GM23338 (cell line): ENCODE measurements around the gene C6orf47. TPM values are rescaled to one million over a fixed set of nuclear protein-coding genes. Genes with fewer than 3 reads are reported as not detected.

ENCODE experiments used
- ATAC-seq: fragments of 200-7000 bp; cut with Tn5 transposase; 3 replicates; pipeline ENCODE4 v1.9.1; 2020
- DNase-seq: peaks from one replicate; pipeline ENCODE4 v3.0.0-alpha.2; 2015; ENCODE audit warnings: low spot score
- H2AFZ ChIP-seq: fragments of 200-600 bp; sonication (generic); 2 replicates; pipeline ENCODE4 v1.8.0; 2016; ENCODE audit warnings: antibody characterized with exemption, mild to moderate bottlenecking, moderate library complexity
- H3F3A ChIP-seq: fragments of 200-600 bp; sonication (generic); replicated peaks from 2 replicates; pipeline ENCODE4 v1.8.0; 2017; ENCODE audit warnings: antibody characterized with exemption, mixed run types, low read depth
- H3K27ac ChIP-seq: fragments of 200-600 bp; sonication (generic); 2 replicates; pipeline ENCODE4 v1.6.1; 2016; ENCODE audit warnings: low read depth
- H3K27me3 ChIP-seq: fragments of 200-600 bp; sonication (generic); 2 replicates; pipeline ENCODE4 v1.8.0; 2016; ENCODE audit warnings: mild to moderate bottlenecking, mixed run types, moderate library complexity; ENCODE audit not compliant: insufficient read depth
- H3K36me3 ChIP-seq: fragments of 200-600 bp; sonication (generic); 2 replicates; pipeline ENCODE4 v1.8.0; 2016; ENCODE audit warnings: mild to moderate bottlenecking; ENCODE audit not compliant: insufficient read depth
- H3K4me1 ChIP-seq: fragments of 200-600 bp; sonication (generic); 2 replicates; pipeline ENCODE4 v1.8.0; 2016; ENCODE audit warnings: mild to moderate bottlenecking, moderate library complexity; ENCODE audit not compliant: insufficient read depth
- H3K4me2 ChIP-seq: fragments of 200-600 bp; sonication (generic); 2 replicates; pipeline ENCODE4 v1.7.1; 2017; ENCODE audit warnings: mixed run types
- H3K4me3 ChIP-seq: fragments of 200-600 bp; sonication (generic); 2 replicates; pipeline ENCODE4 v1.6.1; 2016; ENCODE audit warnings: mixed run types
- H3K79me2 ChIP-seq: fragments of 200-600 bp; sonication (generic); replicated peaks from 2 replicates; pipeline ENCODE4 v1.8.0; 2017; ENCODE audit warnings: mild to moderate bottlenecking; ENCODE audit not compliant: insufficient read depth
- H3K9me2 ChIP-seq: fragments of 200-600 bp; sonication (generic); 2 replicates; pipeline ENCODE4 v1.8.0; 2017; ENCODE audit not compliant: insufficient read depth
- H4K20me1 ChIP-seq: fragments of 200-600 bp; sonication (generic); replicated peaks from 2 replicates; pipeline ENCODE4 v1.8.0; 2017; ENCODE audit warnings: mild to moderate bottlenecking; ENCODE audit not compliant: insufficient read depth
- H3K27ac Mint-ChIP-seq: 2 replicates; pipeline ENCODE4 v1.8.0; 2020; ENCODE audit warnings: inconsistent platforms, mild to moderate bottlenecking, moderate library complexity, mixed read lengths
- H3K27me3 Mint-ChIP-seq: 3 replicates; pipeline ENCODE4 v1.8.0; 2022; ENCODE audit warnings: low read depth, mild to moderate bottlenecking, moderate library complexity, mixed read lengths, inconsistent platforms; ENCODE audit not compliant: insufficient read depth, poor library complexity
- H3K36me3 Mint-ChIP-seq: 3 replicates; pipeline ENCODE4 v1.8.0; 2021; ENCODE audit warnings: low read depth, mild to moderate bottlenecking, inconsistent platforms, moderate library complexity, mixed read lengths
- H3K4me1 Mint-ChIP-seq: 3 replicates; pipeline ENCODE4 v1.8.0; 2020; ENCODE audit warnings: mild to moderate bottlenecking, inconsistent platforms, mixed read lengths
- H3K4me3 Mint-ChIP-seq: 3 replicates; pipeline ENCODE4 v1.8.0; 2021; ENCODE audit warnings: moderate library complexity, mild to moderate bottlenecking, inconsistent platforms, mixed read lengths
- H3K9me3 Mint-ChIP-seq: 3 replicates; pipeline ENCODE4 v1.8.0; 2020; ENCODE audit warnings: moderate library complexity, mild to moderate bottlenecking, inconsistent platforms, mixed read lengths
- JUNB ChIP-seq: IDR thresholded peaks from one replicate; pipeline ENCODE4 v1.6.1; 2016; ENCODE audit warnings: antibody characterized with exemption; ENCODE audit not compliant: unreplicated experiment
- STAT1 ChIP-seq: IDR thresholded peaks from one replicate; pipeline ENCODE4 v1.6.1; 2016; ENCODE audit warnings: antibody characterized with exemption; ENCODE audit not compliant: unreplicated experiment
- polyA plus RNA-seq: library from polyadenylated mRNA; unstranded; fragments of >200 nt; fragmentation: Nextera tagmentation; extraction: Ambion mirVana; gene quantifications from 2 replicates; pipeline ENCODE4 v1.2.1, GENCODE V29; 2016
- total RNA-seq: library from RNA; depleted of rRNA; stranded (reverse); fragments of >200 nt; shearing (Covaris generic); gene quantifications from 2 replicates; pipeline ENCODE4 v1.2.3, GENCODE V29; 2014
- TF ChIP-seq, protein P1 (sequence below): fragments of 250-450 bp; sonication (Bioruptor Pico); IDR thresholded peaks from 2 replicates; pipeline ENCODE4 v1.5.0; 2020; ENCODE audit warnings: mild to moderate bottlenecking, moderate library complexity
- TF ChIP-seq, protein P2 (sequence below): IDR thresholded peaks from one replicate; pipeline ENCODE4 v1.6.1; 2018; ENCODE audit warnings: antibody characterized with exemption; ENCODE audit not compliant: unreplicated experiment

C6orf47 gene
- total and polyA plus RNA-seq, 2 experiments from 2014 or later, result 9.4 to 12.8 TPM

DNA sequence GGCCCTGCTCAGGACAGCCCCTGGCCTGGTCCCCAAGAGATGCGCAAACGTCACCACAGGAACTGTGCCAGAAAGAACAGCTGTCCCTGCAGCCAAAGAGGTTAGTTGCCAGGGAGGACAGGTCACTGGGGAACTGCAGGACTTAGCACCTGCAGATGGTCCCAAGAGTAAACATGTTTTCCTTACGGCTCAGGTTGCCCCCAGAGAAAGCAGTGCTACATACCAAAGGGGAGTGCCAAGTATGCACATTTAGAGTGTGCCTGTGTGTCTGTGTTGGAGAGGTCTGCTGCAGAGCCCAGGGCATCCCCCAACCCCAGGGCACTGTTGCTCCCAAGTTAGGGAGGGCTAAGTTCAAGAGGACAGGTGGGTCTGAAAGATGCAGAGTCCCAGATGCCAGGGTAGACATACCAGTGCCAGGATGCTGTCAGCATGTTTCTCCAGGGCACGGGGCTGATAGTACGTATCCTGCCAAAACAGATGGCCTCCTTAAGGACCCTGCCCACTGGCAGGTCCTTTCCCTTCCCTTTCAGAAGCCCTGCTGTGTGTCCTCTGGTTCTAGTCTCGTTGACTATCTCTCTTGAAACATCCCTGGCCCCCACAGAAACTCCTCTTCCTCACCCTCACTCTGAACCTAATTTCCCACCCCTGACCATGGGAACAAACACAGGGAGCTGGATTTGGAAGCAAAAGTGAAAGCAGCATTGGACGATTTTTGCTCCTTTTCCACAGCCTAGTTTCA, 41.3 kb upstream of the C6orf47 start (continued):
- TF ChIP-seq, protein P1, sequence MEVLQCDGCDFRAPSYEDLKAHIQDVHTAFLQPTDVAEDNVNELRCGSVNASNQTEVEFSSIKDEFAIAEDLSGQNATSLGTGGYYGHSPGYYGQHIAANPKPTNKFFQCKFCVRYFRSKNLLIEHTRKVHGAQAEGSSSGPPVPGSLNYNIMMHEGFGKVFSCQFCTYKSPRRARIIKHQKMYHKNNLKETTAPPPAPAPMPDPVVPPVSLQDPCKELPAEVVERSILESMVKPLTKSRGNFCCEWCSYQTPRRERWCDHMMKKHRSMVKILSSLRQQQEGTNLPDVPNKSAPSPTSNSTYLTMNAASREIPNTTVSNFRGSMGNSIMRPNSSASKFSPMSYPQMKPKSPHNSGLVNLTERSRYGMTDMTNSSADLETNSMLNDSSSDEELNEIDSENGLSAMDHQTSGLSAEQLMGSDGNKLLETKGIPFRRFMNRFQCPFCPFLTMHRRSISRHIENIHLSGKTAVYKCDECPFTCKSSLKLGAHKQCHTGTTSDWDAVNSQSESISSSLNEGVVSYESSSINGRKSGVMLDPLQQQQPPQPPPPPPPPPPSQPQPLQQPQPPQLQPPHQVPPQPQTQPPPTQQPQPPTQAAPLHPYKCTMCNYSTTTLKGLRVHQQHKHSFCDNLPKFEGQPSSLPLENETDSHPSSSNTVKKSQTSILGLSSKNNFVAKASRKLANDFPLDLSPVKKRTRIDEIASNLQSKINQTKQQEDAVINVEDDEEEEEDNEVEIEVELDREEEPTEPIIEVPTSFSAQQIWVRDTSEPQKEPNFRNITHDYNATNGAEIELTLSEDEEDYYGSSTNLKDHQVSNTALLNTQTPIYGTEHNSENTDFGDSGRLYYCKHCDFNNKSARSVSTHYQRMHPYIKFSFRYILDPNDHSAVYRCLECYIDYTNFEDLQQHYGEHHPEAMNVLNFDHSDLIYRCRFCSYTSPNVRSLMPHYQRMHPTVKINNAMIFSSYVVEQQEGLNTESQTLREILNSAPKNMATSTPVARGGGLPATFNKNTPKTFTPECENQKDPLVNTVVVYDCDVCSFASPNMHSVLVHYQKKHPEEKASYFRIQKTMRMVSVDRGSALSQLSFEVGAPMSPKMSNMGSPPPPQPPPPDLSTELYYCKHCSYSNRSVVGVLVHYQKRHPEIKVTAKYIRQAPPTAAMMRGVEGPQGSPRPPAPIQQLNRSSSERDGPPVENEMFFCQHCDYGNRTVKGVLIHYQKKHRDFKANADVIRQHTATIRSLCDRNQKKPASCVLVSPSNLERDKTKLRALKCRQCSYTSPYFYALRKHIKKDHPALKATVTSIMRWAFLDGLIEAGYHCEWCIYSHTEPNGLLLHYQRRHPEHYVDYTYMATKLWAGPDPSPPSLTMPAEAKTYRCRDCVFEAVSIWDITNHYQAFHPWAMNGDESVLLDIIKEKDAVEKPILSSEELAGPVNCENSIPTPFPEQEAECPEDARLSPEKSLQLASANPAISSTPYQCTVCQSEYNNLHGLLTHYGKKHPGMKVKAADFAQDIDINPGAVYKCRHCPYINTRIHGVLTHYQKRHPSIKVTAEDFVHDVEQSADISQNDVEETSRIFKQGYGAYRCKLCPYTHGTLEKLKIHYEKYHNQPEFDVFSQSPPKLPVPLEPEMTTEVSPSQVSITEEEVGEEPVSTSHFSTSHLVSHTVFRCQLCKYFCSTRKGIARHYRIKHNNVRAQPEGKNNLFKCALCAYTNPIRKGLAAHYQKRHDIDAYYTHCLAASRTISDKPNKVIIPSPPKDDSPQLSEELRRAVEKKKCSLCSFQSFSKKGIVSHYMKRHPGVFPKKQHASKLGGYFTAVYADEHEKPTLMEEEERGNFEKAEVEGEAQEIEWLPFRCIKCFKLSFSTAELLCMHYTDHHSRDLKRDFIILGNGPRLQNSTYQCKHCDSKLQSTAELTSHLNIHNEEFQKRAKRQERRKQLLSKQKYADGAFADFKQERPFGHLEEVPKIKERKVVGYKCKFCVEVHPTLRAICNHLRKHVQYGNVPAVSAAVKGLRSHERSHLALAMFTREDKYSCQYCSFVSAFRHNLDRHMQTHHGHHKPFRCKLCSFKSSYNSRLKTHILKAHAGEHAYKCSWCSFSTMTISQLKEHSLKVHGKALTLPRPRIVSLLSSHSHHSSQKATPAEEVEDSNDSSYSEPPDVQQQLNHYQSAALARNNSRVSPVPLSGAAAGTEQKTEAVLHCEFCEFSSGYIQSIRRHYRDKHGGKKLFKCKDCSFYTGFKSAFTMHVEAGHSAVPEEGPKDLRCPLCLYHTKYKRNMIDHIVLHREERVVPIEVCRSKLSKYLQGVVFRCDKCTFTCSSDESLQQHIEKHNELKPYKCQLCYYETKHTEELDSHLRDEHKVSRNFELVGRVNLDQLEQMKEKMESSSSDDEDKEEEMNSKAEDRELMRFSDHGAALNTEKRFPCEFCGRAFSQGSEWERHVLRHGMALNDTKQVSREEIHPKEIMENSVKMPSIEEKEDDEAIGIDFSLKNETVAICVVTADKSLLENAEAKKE, result no peak
- TF ChIP-seq STAT1, result no peak

DNA sequence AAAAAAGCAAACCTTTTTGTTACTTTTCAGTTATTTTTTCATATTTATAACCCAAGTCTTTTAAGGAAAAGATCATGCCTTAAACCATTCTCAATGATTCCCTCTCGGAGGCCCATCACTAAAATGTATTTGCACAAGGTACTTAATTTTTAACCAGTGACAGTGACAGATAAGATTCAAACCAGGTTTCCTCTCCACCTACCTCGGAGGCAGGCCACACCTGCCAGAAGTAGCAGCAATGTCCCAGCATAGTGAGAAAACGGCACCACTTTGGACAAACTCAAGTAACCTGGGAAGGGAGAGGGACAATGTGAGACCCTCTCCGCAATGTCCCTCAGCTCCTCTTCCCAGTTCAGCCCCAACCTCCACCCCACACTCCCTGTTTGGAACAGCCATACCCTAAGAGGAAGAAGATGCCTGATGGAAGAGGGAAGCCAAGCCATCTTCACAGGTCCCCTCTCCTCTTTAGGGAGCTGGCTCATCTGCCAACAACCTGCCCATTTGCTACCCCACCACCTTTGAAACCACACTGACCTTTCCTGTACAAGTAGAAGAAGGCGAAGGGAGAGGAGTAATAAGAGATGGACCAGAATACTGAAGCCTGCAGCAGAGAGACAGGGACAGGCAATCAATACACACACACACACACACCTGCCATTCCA, 40.3 kb upstream of the C6orf47 start:
- Mint-ChIP-seq H3K36me3 (peaks cover 14% of the 10 kb centered on the region), H3K4me1 (peaks cover 10% of the 10 kb centered on the region), H3K27ac (no peak overlapping the region), H3K4me3 (peak overlapping the region; percentile 96), H3K27me3 (peaks cover 6% of the 10 kb centered on the region), H3K9me3 (no peaks in the 10 kb centered on the region)
- no peak for DNase-seq
- peaks cover 5% of the 10 kb centered on the region; the same call in 1 of the 2 replicates for H3K4me1 ChIP-seq
- H3K27me3 ChIP-seq, result no peaks in the 10 kb centered on the region
- no peak overlapping the region for H3K4me2 ChIP-seq
- no peaks in the 10 kb centered on the region for H3K36me3 ChIP-seq
- H4K20me1 ChIP-seq, result peaks cover 3% of the 10 kb centered on the region; the same call in 1 of the 2 replicates
- peaks cover 3% of the 10 kb centered on the region; the same call in 1 of the 2 replicates for H3F3A ChIP-seq
- no peak overlapping the region for H2AFZ ChIP-seq
- no peak for ATAC-seq
- peaks cover 14% of the 10 kb centered on the region for H3K79me2 ChIP-seq
- H3K9me2 ChIP-seq, result no peaks in the 10 kb centered on the region
- H3K4me3 ChIP-seq, result no peak overlapping the region
- no peak overlapping the region for H3K27ac ChIP-seq
- TF ChIP-seq, protein P2, sequence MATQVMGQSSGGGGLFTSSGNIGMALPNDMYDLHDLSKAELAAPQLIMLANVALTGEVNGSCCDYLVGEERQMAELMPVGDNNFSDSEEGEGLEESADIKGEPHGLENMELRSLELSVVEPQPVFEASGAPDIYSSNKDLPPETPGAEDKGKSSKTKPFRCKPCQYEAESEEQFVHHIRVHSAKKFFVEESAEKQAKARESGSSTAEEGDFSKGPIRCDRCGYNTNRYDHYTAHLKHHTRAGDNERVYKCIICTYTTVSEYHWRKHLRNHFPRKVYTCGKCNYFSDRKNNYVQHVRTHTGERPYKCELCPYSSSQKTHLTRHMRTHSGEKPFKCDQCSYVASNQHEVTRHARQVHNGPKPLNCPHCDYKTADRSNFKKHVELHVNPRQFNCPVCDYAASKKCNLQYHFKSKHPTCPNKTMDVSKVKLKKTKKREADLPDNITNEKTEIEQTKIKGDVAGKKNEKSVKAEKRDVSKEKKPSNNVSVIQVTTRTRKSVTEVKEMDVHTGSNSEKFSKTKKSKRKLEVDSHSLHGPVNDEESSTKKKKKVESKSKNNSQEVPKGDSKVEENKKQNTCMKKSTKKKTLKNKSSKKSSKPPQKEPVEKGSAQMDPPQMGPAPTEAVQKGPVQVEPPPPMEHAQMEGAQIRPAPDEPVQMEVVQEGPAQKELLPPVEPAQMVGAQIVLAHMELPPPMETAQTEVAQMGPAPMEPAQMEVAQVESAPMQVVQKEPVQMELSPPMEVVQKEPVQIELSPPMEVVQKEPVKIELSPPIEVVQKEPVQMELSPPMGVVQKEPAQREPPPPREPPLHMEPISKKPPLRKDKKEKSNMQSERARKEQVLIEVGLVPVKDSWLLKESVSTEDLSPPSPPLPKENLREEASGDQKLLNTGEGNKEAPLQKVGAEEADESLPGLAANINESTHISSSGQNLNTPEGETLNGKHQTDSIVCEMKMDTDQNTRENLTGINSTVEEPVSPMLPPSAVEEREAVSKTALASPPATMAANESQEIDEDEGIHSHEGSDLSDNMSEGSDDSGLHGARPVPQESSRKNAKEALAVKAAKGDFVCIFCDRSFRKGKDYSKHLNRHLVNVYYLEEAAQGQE, result no peak
- no peak for TF ChIP-seq JUNB
